Lung (tissue), 16 donors: Measurements from ENCODE around the gene TOPORS. TPM values are rescaled to one million over a fixed set of nuclear protein-coding genes. Genes with fewer than 3 reads are reported as not detected.
A peak's percentile ranks its signal among the peaks of the same experiment; 100 is the strongest.
"Not testable (repeated sequence)": the region's sequence is repeated elsewhere in the genome, so short reads cannot be mapped to it uniquely, and the experiment has no call there.

Experiments used
- ATAC-seq: fragments of 200-7000 bp; cut with Tn5 transposase; one replicate; pipeline ENCODE4 v1.9.1; 2020; ENCODE audit warnings: moderate number of reproducible peaks; ENCODE audit not compliant: insufficient read depth, low FRiP score
- DNase-seq, 3 donors: peaks; one replicate each; pipeline ENCODE4 v3.0.0-alpha.2; 2013 to 2017
- H3K27ac ChIP-seq, 2 donors: one replicate each; pipeline ENCODE4 v1.5.1; 2013; ENCODE audit warnings: mild to moderate bottlenecking in 2 of 2, moderate library complexity in 2 of 2, control low read depth in 1 of 2, inconsistent platforms in 1 of 2, low read depth in 1 of 2, low read length in 1 of 2
- H3K27me3 ChIP-seq, 3 donors: one replicate each; pipeline ENCODE4 v1.5.1; 2013; ENCODE audit warnings: low read length in 2 of 3; ENCODE audit not compliant: control insufficient read depth in 3 of 3, insufficient read depth in 3 of 3
- H3K36me3 ChIP-seq, 4 donors: one replicate each; pipeline ENCODE4 v1.5.1; 2013; ENCODE audit warnings: low read length in 4 of 4, mild to moderate bottlenecking in 1 of 4, moderate library complexity in 1 of 4; ENCODE audit not compliant: control insufficient read depth in 4 of 4, insufficient read depth in 4 of 4
- H3K4me1 ChIP-seq, 5 donors: one replicate each; pipeline ENCODE4 v1.5.1; 2013; ENCODE audit warnings: low read length in 5 of 5, mild to moderate bottlenecking in 2 of 5, moderate library complexity in 1 of 5; ENCODE audit not compliant: control insufficient read depth in 5 of 5, insufficient read depth in 5 of 5
- H3K4me3 ChIP-seq: one replicate; pipeline ENCODE4 v1.5.1; 2013; ENCODE audit warnings: mild to moderate bottlenecking, control low read depth, moderate library complexity
- H3K9ac ChIP-seq, 2 donors: one replicate each; pipeline ENCODE4 v1.5.1; 2013; ENCODE audit warnings: low read length in 2 of 2, control low read depth in 1 of 2; ENCODE audit not compliant: insufficient read depth in 1 of 2
- H3K9me3 ChIP-seq, 4 donors: one replicate each; pipeline ENCODE4 v1.5.1; 2013; ENCODE audit warnings: low read length in 3 of 4, mild to moderate bottlenecking in 1 of 4, moderate library complexity in 1 of 4; ENCODE audit not compliant: control insufficient read depth in 4 of 4, insufficient read depth in 3 of 4
- CTCF ChIP-seq: IDR thresholded peaks from 2 replicates; pipeline ENCODE4 v1.5.1; 2012; ENCODE audit warnings: mild to moderate bottlenecking; ENCODE audit errors: control extremely low read depth, extremely low read depth
- WGBS, 2 donors: extraction: QIAGEN DNeasy Blood & Tissue Kit; methylation state at CpG; one replicate each; pipeline ENCODE4 v1.1.7; 2013; 5-methylcytosine and 5-hydroxymethylcytosine counted together
- long read RNA-seq, 5 donors: transcript quantifications; one replicate each; lab custom pipeline, GENCODE V29; 2026
- polyA plus RNA-seq, 2 donors: library from polyadenylated mRNA; stranded (reverse); fragments of 200-250 nt; gene quantifications; one replicate each; pipeline ENCODE4 v1.2.1, GENCODE V29; 2013
- total RNA-seq, 2 donors: library from RNA; depleted of rRNA in 1 of 2; stranded (reverse); fragments of >200 nt in 1 of 2; gene quantifications; one replicate each; pipeline ENCODE4 v1.2.1, GENCODE V29; 2014 to 2021
- donor health status: control.
- donor health status: control.
- donor health status: Bipolar disorder and iron deficiency.
- donor health status: healthy.
- donor health status: DM: yes; HTN: yes; CAD: no.

The TOPORS gene
- total RNA-seq (10 to 100 TPM; 11.3 to 31.4 TPM), polyA plus RNA-seq (1 to 10 TPM; 6.3 to 7.1 TPM)
- long read RNA-seq, donor 1, full-length matches to known transcripts: 10 of 10 reads
- long read RNA-seq, donor 1, partial matches to known transcripts: 0 of 10 reads
- long read RNA-seq, donor 1, other reads (novel, unspliced or antisense): 0 of 10 reads
- long read RNA-seq, donor 2, full-length matches to known transcripts: 2 of 2 reads
- long read RNA-seq, donor 2, partial matches to known transcripts: 0 of 2 reads
- long read RNA-seq, donor 2, other reads (novel, unspliced or antisense): 0 of 2 reads
- long read RNA-seq, donor 3, full-length matches to known transcripts: 7 of 7 reads
- long read RNA-seq, donor 3, partial matches to known transcripts: 0 of 7 reads
- long read RNA-seq, donor 3, other reads (novel, unspliced or antisense): 0 of 7 reads
- long read RNA-seq, donor 4, full-length matches to known transcripts: 1 of 1 reads
- long read RNA-seq, donor 4, partial matches to known transcripts: 0 of 1 reads
- long read RNA-seq, donor 4, other reads (novel, unspliced or antisense): 0 of 1 reads
- long read RNA-seq, donor 5, full-length matches to known transcripts: 11 of 61 reads
- long read RNA-seq, donor 5, partial matches to known transcripts: 50 of 61 reads
- long read RNA-seq, donor 5, other reads (novel, unspliced or antisense): 0 of 61 reads

GRCh38 chr9:32552172-32552872 lies at the start of gene TOPORS, which contains the start of gene SMIM27:
Gene TOPORS (minus strand): TSS chr9:32552586. CDS start chr9:32552436, 150 bp downstream.
Gene SMIM27 (plus strand): TSS chr9:32552327. CDS start chr9:32552435, 108 bp downstream.
- 1% methylated on average over 46 of the region's 46 CpGs for WGBS, 2 donors
- ATAC-seq (peak; percentile 94), DNase-seq (peak; percentile 93 to 96 (median 95))
- no peaks in the 10 kb centered on the region for H3K9me3 ChIP-seq
- H3K4me1 ChIP-seq: peaks cover 0 to 27% (median 3%) of the 10 kb centered on the region in 5 donors
- H3K27ac ChIP-seq: peak within 1 kb of the TSS; percentile 94 to 98
- peak within 1 kb of the TSS; percentile 97 for H3K4me3 ChIP-seq
- no peak for TF ChIP-seq CTCF
- H3K27me3 ChIP-seq: no peaks in the 10 kb centered on the region
- peaks cover 0 to 2% (median 0%) of the 10 kb centered on the region in 4 donors for H3K36me3 ChIP-seq
- H3K9ac ChIP-seq: peak within 1 kb of the TSS; percentile 96 to 99

GRCh38 chr9:32599021-32599420 lies 46.6 kb upstream of the TOPORS start:
- not testable (repeated sequence) for H3K9ac ChIP-seq, H3K4me3 ChIP-seq, H3K27ac ChIP-seq, DNase-seq, H3K36me3 ChIP-seq, ATAC-seq, H3K4me1 ChIP-seq, H3K27me3 ChIP-seq, H3K9me3 ChIP-seq
- WGBS, 2 donors: 31 to 54% methylated on average over 3 of the region's 3 CpGs

- H3K4me3 ChIP-seq: no peak overlapping the region
- DNase-seq (no peak), ATAC-seq (no peak)
- H3K27me3 ChIP-seq: no peaks in the 10 kb centered on the region
- TF ChIP-seq CTCF: no peak
- H3K4me1 ChIP-seq: no peaks in the 10 kb centered on the region
- H3K36me3 ChIP-seq: no peaks in the 10 kb centered on the region
- no peak overlapping the region for H3K9ac ChIP-seq
- peaks cover 0 to 3% (median 1%) of the 10 kb centered on the region in 4 donors for H3K9me3 ChIP-seq
- H3K27ac ChIP-seq: no peak overlapping the region
These were observed 44.5 kb upstream of the TOPORS start for GRCh38 chr9:32596936-32597335.
